ENCODE measurements around the gene DTHD1. TPM values are rescaled to one million over a fixed set of nuclear protein-coding genes. Genes with fewer than 3 reads are reported as not detected.

Gene DTHD1
- total RNA-seq, 1 donor from 2014 or later = not detected

- DNase-seq (ENCODE audit: low read depth in 2 of 2) = no peak
Measured at GRCh38 chr4:36269533-36270173, 11.8 kb upstream of the DTHD1 start.

- DNase-seq (ENCODE audit: low read depth in 2 of 2) = no peak
Measured at GRCh38 chr4:36273276-36273675, 8.1 kb upstream of the DTHD1 start.

DNA sequence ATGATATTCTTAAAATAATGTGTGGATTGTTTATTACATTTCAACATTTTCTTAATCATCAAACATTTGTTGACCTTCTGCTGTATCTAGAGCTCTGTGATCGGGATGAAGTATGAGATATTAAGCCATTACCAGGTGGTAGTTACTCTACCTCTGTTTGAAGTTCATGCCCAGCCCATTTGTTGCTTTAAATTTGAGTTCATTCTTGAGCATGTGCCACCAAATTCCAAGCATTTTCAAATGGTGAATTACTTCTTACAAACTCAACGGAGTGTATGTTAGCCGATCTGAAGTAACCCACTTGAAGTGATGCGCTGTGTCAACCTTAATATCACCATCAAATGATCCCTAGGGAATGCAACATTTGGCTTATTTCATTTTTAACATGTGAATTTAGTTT is 7.3 kb upstream of the DTHD1 start:
- DNase-seq (ENCODE audit: low read depth in 2 of 2) = no peak

GRCh38 chr4:36277533-36277932 is 3.9 kb upstream of the DTHD1 start:
- no peak for DNase-seq (ENCODE audit: low read depth in 2 of 2)

DNA sequence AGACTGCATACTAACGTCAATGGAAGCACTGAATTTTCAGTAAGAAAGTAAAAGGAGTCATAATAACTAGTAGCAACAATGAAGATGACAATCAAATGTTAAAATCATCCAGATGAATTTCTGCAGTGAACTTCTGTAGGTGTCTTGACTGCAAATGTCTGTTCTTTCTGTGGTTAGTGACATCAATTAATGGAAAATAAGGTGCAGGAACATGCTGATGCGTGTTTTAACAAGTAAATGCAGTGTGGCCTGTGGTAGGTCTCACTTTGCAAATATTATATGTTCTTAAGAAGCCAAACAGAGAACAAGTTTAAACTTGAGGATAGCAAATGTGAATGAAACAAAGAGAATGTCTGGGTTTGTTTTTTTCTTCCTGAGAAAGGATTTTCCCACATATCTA is 2.6 kb upstream of the DTHD1 start:
- no peak for DNase-seq (ENCODE audit: low read depth in 2 of 2)

DNA sequence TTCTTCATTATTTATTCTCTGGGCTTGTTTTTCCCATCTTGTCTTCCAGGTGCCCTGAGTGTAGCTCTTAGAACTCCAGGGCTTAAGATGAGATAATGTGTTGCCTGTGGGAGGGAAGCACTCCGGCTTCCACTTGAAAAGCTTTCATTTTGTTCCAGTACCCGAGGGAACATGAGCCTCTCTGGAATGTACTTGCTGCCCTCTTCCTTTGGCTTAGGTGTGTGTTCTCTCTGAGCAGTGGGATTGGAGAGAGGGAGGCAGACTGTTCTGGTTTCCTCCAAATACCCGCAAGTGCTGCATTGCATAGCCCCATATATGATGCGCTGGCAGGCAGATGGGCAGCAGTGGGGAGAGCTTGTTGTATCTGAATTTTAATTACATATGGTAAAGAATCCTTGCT is 861 bp upstream of the DTHD1 start:
- no peak for DNase-seq (ENCODE audit: low read depth in 2 of 2)

- DNase-seq (ENCODE audit: low read depth in 2 of 2) = no peak
Measured at GRCh38 chr4:36282503-36283030, 1.2 kb downstream of the DTHD1 start.

GRCh38 chr4:36283912-36284465 is 2.6 kb downstream of the DTHD1 start:
- DNase-seq (ENCODE audit: low read depth in 2 of 2) = no peak

- no peak for DNase-seq (ENCODE audit: low read depth in 2 of 2)
Measured at GRCh38 chr4:36285784-36286480, 4.5 kb downstream of the DTHD1 start.

GRCh38 chr4:36286481-36286871 is 5.1 kb downstream of the DTHD1 start:
- DNase-seq (ENCODE audit: low read depth in 2 of 2) = no peak

GRCh38 chr4:36288731-36289426 is 7.5 kb downstream of the DTHD1 start:
- DNase-seq (ENCODE audit: low read depth in 2 of 2) = no peak

- no peak for DNase-seq (ENCODE audit: low read depth in 2 of 2)
Measured at GRCh38 chr4:36290641-36291040, 9.2 kb downstream of the DTHD1 start.

DNA sequence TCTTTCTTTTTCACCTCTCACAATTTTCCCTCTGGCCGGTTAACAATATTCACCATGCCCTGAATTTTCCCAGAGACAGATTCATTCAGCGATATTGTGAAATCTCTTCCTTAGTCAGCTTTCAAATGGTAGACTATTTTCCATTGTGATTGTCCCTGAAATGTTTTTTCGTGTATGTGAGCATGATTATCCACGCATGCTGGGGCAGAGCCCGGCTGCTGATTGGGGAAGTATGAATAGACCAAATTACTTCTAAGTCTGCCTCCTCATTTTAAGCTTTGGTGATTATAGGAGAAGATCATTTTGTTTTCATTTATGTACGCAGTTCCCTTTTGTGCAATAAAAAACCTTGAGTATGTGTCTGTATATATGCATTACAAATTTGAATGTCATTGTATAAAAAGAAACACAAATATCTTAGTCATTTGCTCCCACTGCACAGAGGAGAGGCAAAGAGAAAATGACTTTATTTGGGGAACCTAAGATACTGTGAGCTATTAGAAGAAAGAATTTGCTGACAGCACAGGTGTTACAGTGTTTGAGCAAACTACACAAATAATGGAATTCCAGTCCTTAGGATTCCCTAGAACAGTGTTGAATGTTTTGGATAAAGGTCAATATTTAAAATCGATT is 11.3 kb downstream of the DTHD1 start:
- DNase-seq (ENCODE audit: low read depth in 2 of 2) = no peak

DNA sequence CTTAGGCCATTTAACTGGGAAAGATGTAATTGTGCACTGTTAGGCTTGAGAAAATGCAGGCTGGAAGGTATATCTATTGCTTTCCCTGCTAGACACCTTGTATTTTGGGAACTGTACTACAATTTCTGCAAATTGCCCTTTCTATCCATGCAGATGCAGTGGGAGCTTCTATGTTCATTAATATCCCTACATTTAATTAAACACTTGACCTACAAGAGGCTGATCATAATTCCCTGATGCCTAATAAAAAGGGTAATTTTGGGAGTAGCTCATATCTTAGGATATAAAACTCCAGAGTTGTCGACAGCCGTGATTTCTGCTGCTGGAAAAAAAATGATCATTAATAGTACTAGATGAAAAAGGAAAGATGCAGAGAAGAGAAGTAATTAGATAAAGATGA is 19.7 kb downstream of the DTHD1 start:
- DNase-seq (ENCODE audit: low read depth in 2 of 2) = no peak

DNA sequence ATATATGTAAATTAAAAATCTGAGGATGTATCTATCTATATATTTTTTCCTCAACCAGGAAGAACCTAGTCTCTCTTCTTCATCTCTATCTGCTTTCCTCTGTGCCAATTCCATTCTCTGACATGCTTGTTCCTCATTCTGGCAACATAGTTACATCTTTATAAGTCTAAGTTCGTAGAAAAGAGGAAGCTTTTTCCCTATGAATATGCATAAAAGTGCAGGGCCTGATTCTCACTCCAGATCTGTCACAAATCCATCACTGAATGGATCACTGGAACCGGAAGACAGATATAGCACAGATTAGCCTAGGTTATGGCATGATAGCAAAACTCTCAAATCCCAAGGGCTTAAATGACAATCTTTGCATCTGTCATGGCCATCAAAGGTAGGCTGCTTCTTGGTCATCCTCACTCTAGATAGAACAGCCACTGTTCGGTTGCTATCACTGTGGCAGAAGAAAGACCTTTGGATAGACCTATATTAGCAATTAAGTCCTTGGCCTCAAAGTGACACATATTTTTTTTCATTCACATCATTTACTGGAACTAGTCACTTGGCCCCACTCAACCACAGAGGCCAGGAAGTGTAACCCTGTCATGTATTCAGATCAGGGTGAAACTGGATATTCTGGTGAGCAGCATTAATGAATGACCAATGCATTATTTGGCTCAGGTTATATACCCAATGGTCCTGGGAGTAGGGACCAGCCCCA is 22.2 kb downstream of the DTHD1 start:
- no peak for DNase-seq (ENCODE audit: low read depth in 2 of 2)

DNA sequence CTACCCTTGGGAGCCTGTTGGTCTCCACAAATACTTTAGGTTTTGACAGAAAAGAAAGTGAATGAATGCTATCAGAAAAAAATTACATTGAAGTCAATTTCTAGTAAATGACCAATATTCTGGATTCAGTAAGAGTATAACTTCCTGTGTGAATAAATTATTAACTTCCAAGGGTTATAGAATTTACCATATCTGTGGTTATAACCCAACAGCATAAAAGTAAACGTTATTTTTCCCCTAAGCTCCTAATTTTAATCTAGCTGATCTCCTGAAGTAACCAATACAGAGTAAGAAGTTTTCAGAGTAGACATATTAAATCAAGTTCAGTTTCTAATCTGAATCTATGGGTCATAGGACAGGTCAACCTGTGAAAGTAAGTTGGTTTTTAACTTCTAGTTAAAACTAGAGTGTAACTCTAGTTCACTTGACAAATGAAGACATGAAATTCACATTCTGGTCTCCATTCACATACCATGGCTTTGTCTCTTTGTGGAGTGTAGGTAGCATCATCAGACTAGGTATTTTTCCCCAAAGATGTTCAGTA is 22.8 kb downstream of the DTHD1 start:
- no peak for DNase-seq (ENCODE audit: low read depth in 2 of 2)

DNA sequence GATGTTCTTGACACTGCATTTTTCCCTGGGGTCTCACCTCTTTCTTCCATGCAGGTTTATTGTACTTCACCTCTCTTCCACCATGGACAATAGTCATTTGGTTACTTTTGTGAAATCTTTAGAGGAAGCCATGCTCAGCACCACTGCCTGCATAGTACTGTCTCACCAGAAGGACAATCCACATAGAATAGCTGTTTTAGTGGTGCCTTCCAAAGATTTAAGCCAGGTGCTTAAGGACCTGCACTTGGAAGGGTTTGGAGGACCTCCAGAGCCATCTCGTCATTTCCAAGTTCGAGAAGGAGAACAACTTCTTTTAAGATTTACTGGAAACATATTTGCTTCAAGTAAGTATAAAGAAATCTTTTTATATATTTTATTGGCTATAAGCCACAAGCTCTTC is 26.7 kb downstream of the DTHD1 start:
- no peak for DNase-seq (ENCODE audit: low read depth in 2 of 2)

GRCh38 chr4:36310216-36310615 is 28.8 kb downstream of the DTHD1 start:
- DNase-seq (ENCODE audit: low read depth in 2 of 2) = no peak

DNA sequence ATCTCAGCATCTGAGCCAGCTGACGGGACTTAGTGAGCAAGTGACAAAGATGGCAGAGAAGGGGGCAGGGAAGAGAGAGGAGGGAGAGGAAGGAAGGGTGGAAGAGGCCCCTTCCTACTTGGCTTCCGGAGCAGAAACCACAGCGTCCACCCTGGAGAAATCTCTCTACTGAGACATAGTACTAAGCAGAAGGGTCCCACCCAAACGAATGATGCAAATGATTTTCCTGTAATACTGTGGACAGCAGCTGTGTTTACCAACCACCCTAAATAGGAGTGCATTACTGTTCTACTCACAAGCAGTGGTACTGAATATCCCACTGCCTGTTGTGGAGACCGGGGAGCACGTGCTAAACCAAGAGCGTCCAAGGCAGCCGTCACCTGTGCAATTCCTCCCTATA is 29.4 kb downstream of the DTHD1 start:
- no peak for DNase-seq (ENCODE audit: low read depth in 2 of 2)

DNA sequence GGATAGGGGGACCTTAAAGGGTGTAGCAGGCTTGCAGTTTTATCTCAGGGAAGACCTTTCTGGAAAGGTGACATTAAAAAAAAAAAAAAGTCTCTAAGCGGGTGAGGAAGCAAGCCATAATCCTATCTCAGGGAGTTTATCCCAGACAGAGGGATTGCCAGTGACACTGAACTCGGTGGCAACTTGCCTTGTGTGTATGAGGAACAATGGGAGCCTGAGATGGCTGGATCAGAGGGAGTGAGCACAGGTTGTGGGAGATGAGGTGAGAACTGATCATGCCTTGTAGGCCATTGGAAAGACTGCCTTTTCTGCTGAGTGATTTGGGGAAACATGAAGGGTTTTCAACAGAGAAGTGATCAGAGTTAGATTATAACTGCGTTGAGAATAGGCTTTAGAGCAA is 31.1 kb downstream of the DTHD1 start:
- DNase-seq (ENCODE audit: low read depth in 2 of 2) = no peak

DNA sequence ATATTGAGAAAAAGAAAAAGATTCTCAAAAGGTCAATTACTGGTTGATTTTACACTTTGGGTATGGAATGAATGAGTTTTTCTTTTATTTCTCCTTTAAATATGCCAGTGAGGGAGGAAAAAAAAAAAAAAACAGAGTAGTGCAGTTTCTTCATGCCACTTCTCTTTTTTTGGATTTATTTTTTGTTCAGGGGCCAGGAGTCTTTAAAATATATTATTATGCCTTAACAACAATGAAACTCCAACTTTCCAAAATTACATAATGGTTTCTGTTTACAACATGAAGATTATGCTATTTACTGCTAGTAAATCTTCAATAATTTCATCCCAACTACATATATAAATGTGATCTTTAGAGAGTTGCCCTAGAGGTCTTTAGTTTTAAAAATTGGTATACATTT is 31.9 kb downstream of the DTHD1 start:
- DNase-seq (ENCODE audit: low read depth in 2 of 2) = no peak

All from dermis microvascular lymphatic vessel endothelial cell (primary cell).